HG03520 (cell line): ENCODE data around the gene PSMB5.
"Not testable (repeated sequence)": the region's sequence is repeated elsewhere in the genome, so short reads cannot be mapped to it uniquely, and the experiment has no call there.

Experiments used
- ATAC-seq: cut with Tn5 transposase; IDR thresholded peaks from one replicate; pipeline ENCODE4 v1.9.1; 2021; ENCODE audit warnings: mild to moderate bottlenecking, moderate library complexity; ENCODE audit not compliant: unreplicated experiment

Gene PSMB5

GRCh38 chr14:23020143-23021128 lies 14.3 kb downstream of the PSMB5 start:
- ATAC-seq: no peak

GRCh38 chr14:23018107-23018506 lies 16.6 kb downstream of the PSMB5 start:
- no peak for ATAC-seq

- no peak for ATAC-seq
Observed at GRCh38 chr14:23017091-23017490, 17.6 kb downstream of the PSMB5 start.

- ATAC-seq: no peak
Observed at GRCh38 chr14:23015618-23016017, 19.1 kb downstream of the PSMB5 start.

- ATAC-seq: not testable (repeated sequence)
Observed at GRCh38 chr14:23013749-23014054, 21.0 kb downstream of the PSMB5 start.

GRCh38 chr14:23013054-23013748 lies 21.5 kb downstream of the PSMB5 start:
- ATAC-seq: no peak

- ATAC-seq: no peak
Observed at GRCh38 chr14:23009939-23010726, 24.6 kb downstream of the PSMB5 start, which contains the start of gene C14orf93. Gene C14orf93 (minus strand): TSS chr14:23010143. CDS start chr14:22999023, 11,120 bp downstream.

- ATAC-seq: no peak
Observed at GRCh38 chr14:23009483-23009938, 25.2 kb downstream of the PSMB5 start.

- no peak for ATAC-seq
Observed at GRCh38 chr14:23008831-23009230, 25.9 kb downstream of the PSMB5 start.

- peak; percentile 95 for ATAC-seq
Observed at GRCh38 chr14:23006544-23007419, 27.9 kb downstream of the PSMB5 start.

- ATAC-seq: no peak
Observed at GRCh38 chr14:23006188-23006534, 28.5 kb downstream of the PSMB5 start.

- no peak for ATAC-seq
Observed at GRCh38 chr14:23005451-23006187, 29.1 kb downstream of the PSMB5 start.

GRCh38 chr14:23004274-23004673 lies 30.4 kb downstream of the PSMB5 start:
- ATAC-seq: not testable (repeated sequence)

GRCh38 chr14:23002592-23002991 lies 32.1 kb downstream of the PSMB5 start:
- no peak for ATAC-seq

- no peak for ATAC-seq
Observed at GRCh38 chr14:23000860-23001259, 33.8 kb downstream of the PSMB5 start.

- no peak for ATAC-seq
Observed at GRCh38 chr14:22998329-22999012, 36.2 kb downstream of the PSMB5 start.

GRCh38 chr14:22997676-22998323 lies 36.9 kb downstream of the PSMB5 start:
- no peak for ATAC-seq
